NCI-H1092 (cell line): ENCODE data around the gene SLX4IP.

Experiments used
- DNase-seq: peaks from one replicate; lab custom pipeline; 2025; lab: John Stamatoyannopoulos, UW

The SLX4IP gene

GRCh38 chr20:10551732-10552724 lies 116.9 kb downstream of the SLX4IP start:
- no peak for DNase-seq

- peak; percentile 17 for DNase-seq
Observed at GRCh38 chr20:10553326-10553984, 118.3 kb downstream of the SLX4IP start.

GRCh38 chr20:10554285-10554684 lies 119.2 kb downstream of the SLX4IP start:
- no peak for DNase-seq

- DNase-seq, result no peak
Observed at GRCh38 chr20:10555393-10555792, 120.3 kb downstream of the SLX4IP start.

GRCh38 chr20:10555865-10556308 lies 120.8 kb downstream of the SLX4IP start:
- no peak for DNase-seq

- DNase-seq, result no peak
Observed at GRCh38 chr20:10556519-10557083, 121.5 kb downstream of the SLX4IP start.

GRCh38 chr20:10557685-10558084 lies 122.6 kb downstream of the SLX4IP start:
- no peak for DNase-seq

GRCh38 chr20:10558635-10559187 lies 123.6 kb downstream of the SLX4IP start:
- DNase-seq, result no peak

- no peak for DNase-seq
Observed at GRCh38 chr20:10559266-10559665, 124.2 kb downstream of the SLX4IP start.

- DNase-seq, result no peak
Observed at GRCh38 chr20:10560686-10561085, 125.6 kb downstream of the SLX4IP start.

- DNase-seq, result no peak
Observed at GRCh38 chr20:10561302-10561701, 126.2 kb downstream of the SLX4IP start.

GRCh38 chr20:10562899-10563298 lies 127.8 kb downstream of the SLX4IP start:
- DNase-seq, result no peak

- no peak for DNase-seq
Observed at GRCh38 chr20:10563935-10564492, 128.9 kb downstream of the SLX4IP start.

GRCh38 chr20:10565191-10565921 lies 130.3 kb downstream of the SLX4IP start:
- DNase-seq, result no peak

- no peak for DNase-seq
Observed at GRCh38 chr20:10565922-10566897, 131.1 kb downstream of the SLX4IP start.

GRCh38 chr20:10568032-10568431 lies 132.9 kb downstream of the SLX4IP start:
- no peak for DNase-seq

GRCh38 chr20:10571313-10571815 lies 136.3 kb downstream of the SLX4IP start:
- no peak for DNase-seq

GRCh38 chr20:10572853-10573252 lies 137.7 kb downstream of the SLX4IP start:
- no peak for DNase-seq

GRCh38 chr20:10573273-10573950 lies 138.3 kb downstream of the SLX4IP start:
- DNase-seq, result no peak
